GM18502 (cell line): Measurements from ENCODE around the gene FERMT1.
"Not testable (repeated sequence)": the region's sequence is repeated elsewhere in the genome, so short reads cannot be mapped to it uniquely, and the experiment has no call there.

Experiments used
- ATAC-seq: cut with Tn5 transposase; IDR thresholded peaks from one replicate; pipeline ENCODE4 v1.9.1; 2021; ENCODE audit warnings: mild to moderate bottlenecking; ENCODE audit not compliant: unreplicated experiment, poor library complexity

Gene FERMT1

GRCh38 chr20:6045566-6045965 lies 77.3 kb downstream of the FERMT1 start:
- no peak for ATAC-seq

DNA sequence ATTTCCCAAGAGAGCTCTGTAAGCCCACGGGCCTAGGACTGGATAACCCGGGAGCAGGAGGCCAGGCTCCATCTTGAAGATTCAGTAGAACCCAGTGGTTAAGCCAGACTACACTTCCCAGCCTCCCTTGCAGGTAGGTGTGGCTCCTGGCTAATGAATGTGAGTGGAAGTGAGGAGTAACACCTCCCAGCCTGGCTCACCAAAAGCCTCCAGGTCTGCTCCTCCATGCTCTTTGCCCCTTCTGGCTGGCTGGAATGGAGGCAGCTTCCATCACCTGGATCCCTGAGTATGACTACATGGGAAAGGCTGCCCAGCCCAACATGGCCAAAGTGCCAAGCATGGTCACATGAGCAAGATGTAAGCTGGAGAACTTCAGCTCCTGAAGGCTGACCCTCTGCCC lies 78.7 kb downstream of the FERMT1 start:
- no peak for ATAC-seq

DNA sequence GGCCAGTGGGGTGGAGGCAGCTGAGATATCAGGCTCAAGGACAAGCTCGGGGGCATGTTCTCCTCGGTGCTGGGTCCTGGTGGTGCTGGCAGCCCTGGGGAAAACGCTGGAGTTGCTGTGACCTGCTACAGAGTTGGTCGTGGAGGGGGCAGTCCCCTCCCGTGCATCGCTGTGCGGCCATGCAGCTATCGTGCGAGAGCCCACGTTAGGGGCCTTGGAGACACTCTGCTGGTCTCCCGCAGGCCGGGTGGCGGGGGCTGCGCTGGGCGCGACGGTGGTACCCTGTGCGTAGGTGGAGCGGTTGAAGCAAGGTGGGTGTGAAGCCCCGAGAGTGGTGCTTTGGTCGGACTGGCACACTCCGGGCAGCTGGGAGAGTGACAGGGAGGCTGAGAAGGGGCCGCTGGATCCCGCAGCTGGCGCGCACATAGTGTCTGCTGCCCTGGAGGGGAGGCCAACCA lies 81.0 kb downstream of the FERMT1 start:
- no peak for ATAC-seq

DNA sequence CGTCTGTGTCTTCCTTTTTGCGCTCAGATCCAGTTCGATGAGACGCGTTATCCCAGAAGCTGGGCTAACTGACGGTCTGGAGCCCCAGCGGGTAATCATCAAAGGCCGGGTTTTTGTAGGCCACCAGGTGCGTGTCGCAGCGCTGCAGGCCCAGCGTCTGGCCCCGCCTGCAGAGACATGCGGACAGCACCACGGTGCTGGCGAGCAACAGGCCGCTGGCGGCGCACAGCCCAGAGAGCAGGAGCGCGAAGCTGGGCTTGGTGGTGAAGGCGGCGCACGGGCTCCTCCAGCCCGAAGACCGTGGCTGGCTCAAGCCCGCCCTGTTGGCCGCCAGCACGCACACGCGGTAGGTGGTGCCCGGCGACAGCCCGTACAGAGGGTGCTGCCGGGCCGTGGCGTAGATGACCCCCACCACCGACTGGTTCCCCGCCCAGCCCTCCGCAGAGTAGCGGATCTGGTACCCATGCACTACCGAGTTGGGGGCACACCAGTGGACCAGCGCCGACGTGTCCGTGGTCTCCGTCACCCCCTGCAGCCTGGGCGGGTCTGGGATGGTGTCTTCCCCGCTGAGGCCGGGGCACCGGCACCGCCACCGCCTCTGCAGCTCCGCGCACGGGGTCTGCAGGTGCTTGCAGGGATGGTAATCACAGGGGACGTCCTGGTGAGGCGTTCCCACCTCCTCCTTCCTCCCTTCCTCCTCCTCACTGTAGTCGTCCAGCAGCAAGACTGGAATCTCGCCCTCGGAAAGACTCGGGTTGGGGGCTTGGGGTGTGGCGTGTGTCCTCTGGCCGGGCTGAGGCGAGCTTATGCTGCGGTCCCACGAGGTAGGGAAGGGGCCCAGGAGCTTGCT lies 81.6 kb downstream of the FERMT1 start:
- no peak for ATAC-seq

DNA sequence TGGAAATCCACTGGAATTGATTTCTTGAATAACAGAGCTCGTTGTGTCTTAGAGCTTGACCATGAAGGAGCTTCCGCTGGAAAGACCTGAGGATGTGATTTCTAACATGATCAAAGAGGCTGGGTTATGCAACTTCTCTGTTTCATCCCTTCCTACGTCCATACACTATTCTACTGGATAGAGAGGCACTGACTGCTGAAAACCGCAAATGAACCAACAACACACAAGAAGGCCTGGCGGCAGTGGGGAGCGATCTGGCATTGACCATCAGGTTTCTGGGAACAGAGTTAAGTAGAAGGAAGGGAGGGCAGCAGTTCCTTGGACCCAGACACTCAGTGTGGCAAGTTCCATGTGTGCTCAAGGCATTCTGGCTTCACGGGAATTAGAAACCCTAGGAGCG lies 82.3 kb downstream of the FERMT1 start:
- ATAC-seq = no peak

DNA sequence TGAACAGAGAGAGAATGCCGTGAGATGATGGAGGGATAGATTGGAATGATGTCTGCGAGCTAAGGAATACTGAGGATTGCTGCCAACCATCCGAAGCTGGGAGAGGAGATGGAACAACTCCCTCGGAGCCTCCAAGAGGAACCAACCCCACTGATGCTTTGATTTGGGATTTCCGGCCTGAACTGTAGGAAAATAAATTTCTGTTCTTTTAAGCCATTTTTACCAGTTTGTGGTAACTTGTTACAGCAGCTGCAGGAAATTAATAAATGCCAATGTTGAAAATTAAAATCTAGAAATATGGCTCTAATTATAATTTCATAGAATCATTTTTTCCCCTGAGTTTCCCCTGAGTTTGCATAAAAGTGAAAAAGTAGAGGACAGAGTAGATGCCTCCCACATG lies 83.1 kb downstream of the FERMT1 start:
- ATAC-seq = no peak

- no peak for ATAC-seq
These were observed 84.6 kb downstream of the FERMT1 start for GRCh38 chr20:6038256-6038655.

- no peak for ATAC-seq
These were observed 85.7 kb downstream of the FERMT1 start for GRCh38 chr20:6037082-6037481.

DNA sequence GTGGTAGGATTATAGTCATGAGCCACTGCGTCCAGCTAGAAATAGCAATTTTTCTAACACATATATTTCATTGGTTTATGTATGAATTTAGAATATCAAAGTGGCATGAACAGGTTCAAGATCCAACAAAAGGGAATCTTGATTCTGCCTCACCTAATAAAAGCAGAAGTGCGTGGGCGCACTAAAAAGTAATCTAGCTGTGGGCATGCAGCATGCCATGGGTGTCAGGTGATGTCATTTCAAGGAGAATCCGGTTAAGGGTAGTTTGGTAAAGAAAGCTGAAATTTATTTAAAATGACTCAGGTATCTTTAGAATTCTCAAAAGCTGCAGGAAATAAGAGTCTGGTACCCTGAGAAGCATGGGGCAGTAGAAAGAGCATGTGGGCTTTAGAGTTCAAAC lies 86.6 kb downstream of the FERMT1 start:
- ATAC-seq = no peak

- no peak for ATAC-seq
These were observed 88.5 kb downstream of the FERMT1 start for GRCh38 chr20:6034134-6034969.

DNA sequence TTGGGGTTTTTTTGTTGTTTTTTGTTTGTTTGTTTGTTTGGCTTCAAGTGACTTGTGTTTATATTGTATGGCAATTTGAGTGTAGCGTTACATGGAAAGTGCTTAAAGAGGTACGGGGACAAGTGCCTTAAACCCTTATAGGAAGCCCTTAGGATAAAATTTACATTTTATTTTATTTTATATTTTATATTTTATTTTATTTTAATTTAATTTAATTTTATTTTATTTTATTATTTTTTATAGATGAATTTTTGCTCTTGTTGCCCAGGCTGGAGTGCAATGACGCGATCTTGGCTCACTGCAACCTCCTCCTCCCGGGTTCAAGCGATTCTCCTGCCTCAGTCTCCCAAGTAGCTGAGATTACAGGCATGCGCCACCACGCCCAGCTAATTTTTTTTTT lies 89.9 kb downstream of the FERMT1 start:
- ATAC-seq = not testable (repeated sequence)

GRCh38 chr20:6030453-6031080 lies 92.3 kb downstream of the FERMT1 start:
- no peak for ATAC-seq

- ATAC-seq = no peak
These were observed 93.3 kb downstream of the FERMT1 start for GRCh38 chr20:6029538-6029937.

GRCh38 chr20:6028818-6029217 lies 94.0 kb downstream of the FERMT1 start:
- no peak for ATAC-seq

DNA sequence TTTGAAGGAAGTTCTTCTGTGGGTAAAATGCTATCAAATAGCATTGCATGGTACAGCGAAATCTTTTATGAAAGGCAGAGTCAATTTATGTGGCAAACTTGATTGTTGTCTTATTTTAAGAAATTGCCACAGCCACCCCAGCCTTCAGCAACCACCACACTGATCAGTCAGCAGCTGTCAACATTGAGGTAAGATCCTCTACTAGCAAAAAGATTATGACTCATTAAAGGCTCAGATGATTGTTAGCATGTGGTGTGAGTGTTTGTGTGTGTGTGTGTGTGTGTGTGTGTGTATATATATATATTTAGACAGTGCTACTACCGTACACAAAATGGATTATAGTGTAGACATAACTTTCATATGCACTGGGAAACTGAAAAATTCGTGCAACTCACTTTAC lies 96.8 kb downstream of the FERMT1 start:
- no peak for ATAC-seq
